Colonic mucosa (tissue), 4 donors: ENCODE results near the gene ZNF750. TPM values are rescaled to one million over a fixed set of nuclear protein-coding genes. Genes with fewer than 3 reads are reported as not detected.
A peak's percentile ranks its signal among the peaks of the same experiment; 100 is the strongest.

Source experiments
- DNase-seq: peaks from one replicate; pipeline ENCODE4 v3.0.0-alpha.2; 2020
- H3K27ac ChIP-seq: fragments of 200-600 bp; one replicate; pipeline ENCODE4 v1.8.0; 2021
- H3K27me3 ChIP-seq: fragments of 200-600 bp; one replicate; pipeline ENCODE4 v1.8.0; 2021
- H3K36me3 ChIP-seq: fragments of 200-600 bp; one replicate; pipeline ENCODE4 v1.8.0; 2021
- H3K4me1 ChIP-seq: fragments of 200-600 bp; one replicate; pipeline ENCODE4 v1.8.0; 2021; ENCODE audit warnings: mild to moderate bottlenecking
- H3K4me3 ChIP-seq: fragments of 200-600 bp; one replicate; pipeline ENCODE4 v1.8.0; 2021
- H3K9ac ChIP-seq, 2 donors: one replicate each; pipeline ENCODE4 v1.7.0; 2013; ENCODE audit warnings: control low read depth in 2 of 2, low read depth in 2 of 2, low read length in 2 of 2
- H3K9me3 ChIP-seq: fragments of 200-600 bp; one replicate; pipeline ENCODE4 v1.8.0; 2021
- CTCF ChIP-seq: fragments of 200-600 bp; IDR thresholded peaks from one replicate; pipeline ENCODE4 v1.8.0; 2022; ENCODE audit warnings: antibody characterized with exemption, mild to moderate bottlenecking
- intact Hi-C: fragments of 100-400 bp; cut with DNase I; formaldehyde crosslinking; loops from one replicate; pipeline ENCODE4 v1.14.1; 2022
- total RNA-seq, 2 donors: library from RNA; stranded (reverse); fragmentation: NEBNext Ultra II Directional in 1 of 2; extraction: Animal tissue kit (Norgen Biotek cat#: 25700) in 1 of 2; gene quantifications; one replicate each; pipeline ENCODE4 v1.2.1, GENCODE V29; 2021
- donor health status: healthy.
- donor health status: DM: no; HTN: no; CAD: no.
- donor health status: DM: no; HTN: no; CAD: no.

Gene ZNF750
- total RNA-seq, 2 donors from 2014 or later, result not detected

- DNase-seq, result peak; percentile 40
- intact Hi-C loops, result no loop called here
These were observed 24.5 kb downstream of the ZNF750 start for GRCh38 chr17:82815354-82815753.

GRCh38 chr17:82814834-82815233 lies 25.0 kb downstream of the ZNF750 start:
- TF ChIP-seq CTCF, result no peak
- Histone ChIP-seq H3K36me3 (no peaks in the 10 kb centered on the region), H3K27ac (no peak overlapping the region), H3K27me3 (no peaks in the 10 kb centered on the region), H3K4me1 (peaks cover 11% of the 10 kb centered on the region), H3K4me3 (no peak overlapping the region), H3K9me3 (no peaks in the 10 kb centered on the region), H3K9ac (no peak overlapping the region)
- intact Hi-C loops, result no loop called here
- DNase-seq, result no peak

More at GRCh38 chr17:82815354-82815753, 24.5 kb downstream of the ZNF750 start:
- Histone ChIP-seq H3K4me1 (peaks cover 11% of the 10 kb centered on the region), H3K27ac (peak overlapping the region; percentile 34), H3K27me3 (no peaks in the 10 kb centered on the region), H3K36me3 (no peaks in the 10 kb centered on the region), H3K9me3 (no peaks in the 10 kb centered on the region), H3K4me3 (no peak overlapping the region), H3K9ac (peak overlapping the region in 1 of 2 donors; percentile 35)
- TF ChIP-seq CTCF, result no peak

GRCh38 chr17:82813299-82814051 lies 26.3 kb downstream of the ZNF750 start:
- Histone ChIP-seq H3K4me1 (peaks cover 11% of the 10 kb centered on the region), H3K27me3 (no peaks in the 10 kb centered on the region), H3K27ac (no peak overlapping the region), H3K36me3 (no peaks in the 10 kb centered on the region), H3K9ac (no peak overlapping the region), H3K4me3 (no peak overlapping the region), H3K9me3 (no peaks in the 10 kb centered on the region)
- no peak for DNase-seq
- no peak for TF ChIP-seq CTCF
- intact Hi-C loops, result no loop called here

GRCh38 chr17:82812601-82813000 lies 27.2 kb downstream of the ZNF750 start:
- no peaks in the 10 kb centered on the region for H3K36me3 ChIP-seq
- H3K4me3 ChIP-seq, result no peak overlapping the region
- H3K9ac ChIP-seq, result no peak overlapping the region
- H3K27ac ChIP-seq, result no peak overlapping the region
- no peaks in the 10 kb centered on the region for H3K9me3 ChIP-seq
- no peak for TF ChIP-seq CTCF
- no peak for DNase-seq
- H3K27me3 ChIP-seq, result no peaks in the 10 kb centered on the region
- peaks cover 11% of the 10 kb centered on the region for H3K4me1 ChIP-seq
- intact Hi-C loops, result no loop called here

GRCh38 chr17:82812058-82812457 lies 27.8 kb downstream of the ZNF750 start:
- TF ChIP-seq CTCF, result no peak
- H3K9me3 ChIP-seq, result no peaks in the 10 kb centered on the region
- intact Hi-C loops, result no loop called here
- H3K27me3 ChIP-seq, result no peaks in the 10 kb centered on the region
- no peaks in the 10 kb centered on the region for H3K36me3 ChIP-seq
- DNase-seq, result no peak
- H3K4me3 ChIP-seq, result no peak overlapping the region
- peaks cover 11% of the 10 kb centered on the region for H3K4me1 ChIP-seq
- H3K9ac ChIP-seq, result no peak overlapping the region
- H3K27ac ChIP-seq, result no peak overlapping the region
